HCT116 (cell line): Measurements from ENCODE around the gene LRRC75A. TPM values are rescaled to one million over a fixed set of nuclear protein-coding genes. Genes with fewer than 3 reads are reported as not detected.

Experiments used
- ATAC-seq: fragments of 200-7000 bp; cut with Tn5 transposase; 2 replicates; pipeline ENCODE4 v1.9.1; 2020; ENCODE audit warnings: mild to moderate bottlenecking, moderate library complexity
- BruUV-seq: library from RNA; stranded (reverse); fragments of 400-500 nt; replicated peaks from 2 replicates; lab custom pipeline; 2021; lab: Mats Ljungman, UMichigan
- CTCF ChIA-PET: fragments of 300-600 bp; sonication (Branson Sonifier 250); formaldehyde crosslinking; loops from one replicate; lab custom pipeline; 2021; ENCODE audit warnings: antibody characterized with exemption; lab: Charles Lee
- POLR2A ChIA-PET: fragments of 300-600, 350-600 bp; sonication (Branson Sonifier 250); formaldehyde crosslinking; loops from one replicate; lab custom pipeline; 2021; ENCODE audit warnings: antibody characterized with exemption; lab: Charles Lee
- RAD21 ChIA-PET, 2 experiments: fragments of 300-600 bp; sonication (Branson Sonifier 250); formaldehyde crosslinking; loops; one replicate each; lab custom pipeline; 2023; ENCODE audit warnings: low total read pairs in 2 of 2; ENCODE audit not compliant: uncharacterized antibody in 2 of 2, unreplicated experiment in 2 of 2, low non-redundant PET in 1 of 2; lab: Charles Lee
- DNase-seq: peaks from one replicate; pipeline ENCODE4 v3.0.0-alpha.2; 2010; ENCODE audit warnings: low read depth, low spot score
- H2AFZ ChIP-seq: fragments of 200-600 bp; shearing (Covaris generic), sonication (generic); 2 replicates; pipeline ENCODE4 v1.6.1; 2017; ENCODE audit warnings: low read depth, mixed run types, mixed read lengths, antibody characterized with exemption, low read length; ENCODE audit not compliant: poor library complexity, severe bottlenecking
- H3K27ac ChIP-seq: 2 replicates; pipeline ENCODE4 v1.5.1; 2012; ENCODE audit warnings: low read depth, low read length
- H3K27me3 ChIP-seq: fragments of 200-600 bp; sonication (generic); 2 replicates; pipeline ENCODE4 v1.6.1; 2016; ENCODE audit warnings: mixed run types, low read length, mixed read lengths; ENCODE audit not compliant: insufficient read depth
- H3K36me3 ChIP-seq, 2 experiments: fragments of 200-500 bp in 1 of 2; fragments of 200-600 bp in 1 of 2; sonication (Bioruptor generic) in 1 of 2; sonication (generic) in 1 of 2; 2 replicates each; pipeline versions ENCODE4 v1.5.1 to v1.6.1; 2014 to 2016; ENCODE audit warnings: low read length in 2 of 2, inconsistent platforms in 1 of 2, mixed read lengths in 1 of 2, mixed run types in 1 of 2; ENCODE audit not compliant: insufficient read depth in 2 of 2, control insufficient read depth in 1 of 2
- H3K4me1 ChIP-seq, 2 experiments: fragments of 200-600 bp in 1 of 2; sonication (generic) in 1 of 2; 2 replicates each; pipeline versions ENCODE4 v1.5.1 to v1.6.1; 2012 to 2017; ENCODE audit warnings: low read length in 2 of 2, inconsistent platforms in 1 of 2, mild to moderate bottlenecking in 1 of 2, mixed read lengths in 1 of 2, mixed run types in 1 of 2, moderate library complexity in 1 of 2; ENCODE audit not compliant: insufficient read depth in 2 of 2, control insufficient read depth in 1 of 2
- H3K4me2 ChIP-seq: fragments of 200-600 bp; sonication (generic); 2 replicates; pipeline ENCODE4 v1.6.1; 2017; ENCODE audit warnings: mixed run types, low read length, mixed read lengths
- H3K4me3 ChIP-seq, 2 experiments: fragments of 200-600 bp in 1 of 2; sonication (generic) in 1 of 2; replicated peaks in 1 of 2; 2 replicates each; pipeline ENCODE4 v1.5.1; 2011 to 2016; ENCODE audit warnings: low read length in 2 of 2, control low read depth in 1 of 2, low read depth in 1 of 2, mild to moderate bottlenecking in 1 of 2, mixed read lengths in 1 of 2, mixed run types in 1 of 2
- H3K79me2 ChIP-seq: fragments of 200-600 bp; sonication (generic); 2 replicates; pipeline ENCODE4 v1.6.1; 2017; ENCODE audit warnings: mild to moderate bottlenecking, mixed run types, low read length, moderate library complexity, mixed read lengths; ENCODE audit not compliant: insufficient read depth
- H3K9ac ChIP-seq: fragments of 200-600 bp; sonication (generic); 2 replicates; pipeline ENCODE4 v1.6.1; 2016; ENCODE audit warnings: low read length, mixed read lengths
- H3K9me2 ChIP-seq: fragments of 200-600 bp; sonication (generic), shearing (Covaris generic); 2 replicates; pipeline ENCODE4 v1.6.1; 2017; ENCODE audit warnings: mixed run types, mild to moderate bottlenecking, moderate library complexity; ENCODE audit not compliant: insufficient read depth
- H3K9me3 ChIP-seq, 2 experiments: fragments of 200-500 bp in 1 of 2; fragments of 200-600 bp in 1 of 2; sonication (Bioruptor generic) in 1 of 2; sonication (generic) in 1 of 2; 2 replicates each; pipeline ENCODE4 v1.6.1; 2014 to 2017; ENCODE audit warnings: low read length in 2 of 2, mixed read lengths in 2 of 2, inconsistent platforms in 1 of 2, low read depth in 1 of 2, mild to moderate bottlenecking in 1 of 2, mixed run types in 1 of 2, moderate library complexity in 1 of 2; ENCODE audit not compliant: control insufficient read depth in 1 of 2, insufficient read depth in 1 of 2
- H4K20me1 ChIP-seq: fragments of 200-600 bp; sonication (generic), shearing (Covaris generic); 2 replicates; pipeline ENCODE4 v1.6.1; 2017; ENCODE audit warnings: mixed run types, mild to moderate bottlenecking, moderate library complexity; ENCODE audit not compliant: insufficient read depth
- ATF3 ChIP-seq: IDR thresholded peaks from 2 replicates; pipeline ENCODE4 v1.6.1; 2012
- CBX3 ChIP-seq: IDR thresholded peaks from 2 replicates; pipeline ENCODE4 v1.6.1; 2012; ENCODE audit warnings: low read depth
- CEBPB ChIP-seq: IDR thresholded peaks from 2 replicates; pipeline ENCODE4 v1.6.1; 2012; ENCODE audit warnings: low read depth
- CTCF ChIP-seq, 3 experiments: fragments of 200-600 bp in 1 of 3; sonication (generic) in 1 of 3; IDR thresholded peaks in 2 of 3; conservative IDR thresholded peaks in 1 of 3; 2 replicates each; pipeline ENCODE4 v1.5.1; 2012 to 2017; ENCODE audit warnings: low read depth in 2 of 3, low read length in 2 of 3, antibody characterized with exemption in 1 of 3, borderline replicate concordance in 1 of 3, control low read depth in 1 of 3, mild to moderate bottlenecking in 1 of 3, mixed read lengths in 1 of 3, mixed run types in 1 of 3, moderate library complexity in 1 of 3; ENCODE audit not compliant: insufficient read depth in 1 of 3
- EGR1 ChIP-seq: IDR thresholded peaks from 2 replicates; pipeline ENCODE4 v1.6.1; 2012; ENCODE audit warnings: low read depth
- ELF1 ChIP-seq: IDR thresholded peaks from 2 replicates; pipeline ENCODE4 v1.6.1; 2012; ENCODE audit warnings: low read depth, borderline replicate concordance
- EZH2phosphoT487 ChIP-seq: fragments of 200-600 bp; IDR thresholded peaks from 2 replicates; pipeline ENCODE4 v1.6.1; 2018; ENCODE audit warnings: antibody characterized with exemption, borderline replicate concordance
- FOSL1 ChIP-seq: IDR thresholded peaks from 2 replicates; pipeline ENCODE4 v1.6.1; 2012; ENCODE audit warnings: low read depth
- JUND ChIP-seq: IDR thresholded peaks from 2 replicates; pipeline ENCODE4 v1.6.1; 2012
- MAX ChIP-seq: IDR thresholded peaks from 2 replicates; pipeline ENCODE4 v1.6.1; 2012
- POLR2A ChIP-seq: IDR thresholded peaks from 2 replicates; pipeline ENCODE4 v1.7.0; 2011; ENCODE audit warnings: borderline replicate concordance; ENCODE audit not compliant: insufficient read depth, insufficient read length; ENCODE audit errors: extremely low read depth
- POLR2AphosphoS5 ChIP-seq: IDR thresholded peaks from 2 replicates; pipeline ENCODE4 v1.6.1; 2011; ENCODE audit warnings: mild to moderate bottlenecking, low read depth, low read length, moderate library complexity
- RAD21 ChIP-seq: IDR thresholded peaks from 2 replicates; pipeline ENCODE4 v1.6.1; 2012; ENCODE audit warnings: low read depth, mild to moderate bottlenecking
- REST ChIP-seq: IDR thresholded peaks from 2 replicates; pipeline ENCODE4 v1.6.1; 2012; ENCODE audit warnings: low read depth
- SIN3A ChIP-seq: IDR thresholded peaks from 2 replicates; pipeline ENCODE4 v1.6.1; 2012; ENCODE audit warnings: low read depth
- SP1 ChIP-seq: IDR thresholded peaks from 2 replicates; pipeline ENCODE4 v1.6.1; 2012; ENCODE audit warnings: low read depth
- SRF ChIP-seq: IDR thresholded peaks from 2 replicates; pipeline ENCODE4 v1.6.1; 2012; ENCODE audit warnings: low read depth
- TCF7L2 ChIP-seq: IDR thresholded peaks from 2 replicates; pipeline ENCODE4 v1.7.0; 2011; ENCODE audit warnings: borderline replicate concordance, inconsistent platforms; ENCODE audit not compliant: insufficient read depth, insufficient read length; ENCODE audit errors: extremely low read depth
- ZBTB33 ChIP-seq: IDR thresholded peaks from 2 replicates; pipeline ENCODE4 v1.6.1; 2011; ENCODE audit warnings: mild to moderate bottlenecking, low read length, moderate library complexity; ENCODE audit not compliant: insufficient replicate concordance; ENCODE audit errors: extremely low read depth
- ZFX ChIP-seq: fragments of 450-650 bp; IDR thresholded peaks from 2 replicates; pipeline ENCODE4 v1.6.1; 2017
- intact Hi-C: fragments of 100-400 bp; cut with micrococcal nuclease; formaldehyde crosslinking; loops from 2 replicates; pipeline ENCODE4 v1.10.0; 2022
- total RNA-seq: library from RNA; stranded (reverse); gene quantifications from one replicate; pipeline ENCODE4 v1.2.1, GENCODE V29; 2021; ENCODE audit not compliant: unreplicated experiment

The LRRC75A gene
- total RNA-seq, 1 experiment from 2014 or later = 2.3 TPM

GRCh38 chr17:16434662-16435061 lies 57.3 kb downstream of the LRRC75A start:
- Histone ChIP-seq H3K27me3 (no peaks in the 10 kb centered on the region), H3K9me2 (no peaks in the 10 kb centered on the region), H3K9ac (no peak overlapping the region), H3K4me2 (no peak overlapping the region), H3K27ac (no peak overlapping the region), H3K4me1 (peaks cover 0 to 8% of the 10 kb centered on the region in 2 experiments; a peak in 2 of 4 replicates), H3K36me3 (peaks cover 0 to 6% of the 10 kb centered on the region in 2 experiments; a peak in 2 of 4 replicates), H3K9me3 (no peaks in the 10 kb centered on the region), H3K4me3 (no peak overlapping the region), H4K20me1 (no peaks in the 10 kb centered on the region), H2AFZ (no peak overlapping the region), H3K79me2 (peaks cover 9% of the 10 kb centered on the region)
- ATAC-seq (no peak), DNase-seq (no peak)
- BruUV-seq = no TSS peak
- TF ChIP-seq FOSL1 (no peak), CEBPB (no peak), CTCF (IDR thresholded peaks at IDR 0.05 in 2 of 3, conservative IDR thresholded peaks at IDR 0.05 in 1 of 3; ENCODE audit: borderline replicate concordance in 1 of 3, insufficient read depth in 1 of 3, low read depth in 2 of 3, low read length in 2 of 3) (no peak), SRF (no peak), POLR2AphosphoS5 (no peak), ELF1 (no peak), SP1 (no peak), MAX (no peak), ATF3 (no peak), SIN3A (no peak), REST (no peak), RAD21 (no peak), EGR1 (no peak), CBX3 (no peak), ZBTB33 (no peak), TCF7L2 (no peak), POLR2A (no peak), JUND (no peak), ZFX (no peak), EZH2phosphoT487 (no peak)
- RAD21 ChIA-PET = no interaction called here
- POLR2A ChIA-PET = no interaction called here
- intact Hi-C loops = loop anchor here (5.0 kb wide), 1 partner anchor 147 kb away; no protein-coding TSS in a partner anchor
- CTCF ChIA-PET = no interaction called here
